ENCODE data around the gene APOL4. TPM values are rescaled to one million over a fixed set of nuclear protein-coding genes. Genes with fewer than 3 reads are reported as not detected.

Gene APOL4
- total RNA-seq, 2 donors from 2014 or later, result 0.52 to 18.1 TPM

DNA sequence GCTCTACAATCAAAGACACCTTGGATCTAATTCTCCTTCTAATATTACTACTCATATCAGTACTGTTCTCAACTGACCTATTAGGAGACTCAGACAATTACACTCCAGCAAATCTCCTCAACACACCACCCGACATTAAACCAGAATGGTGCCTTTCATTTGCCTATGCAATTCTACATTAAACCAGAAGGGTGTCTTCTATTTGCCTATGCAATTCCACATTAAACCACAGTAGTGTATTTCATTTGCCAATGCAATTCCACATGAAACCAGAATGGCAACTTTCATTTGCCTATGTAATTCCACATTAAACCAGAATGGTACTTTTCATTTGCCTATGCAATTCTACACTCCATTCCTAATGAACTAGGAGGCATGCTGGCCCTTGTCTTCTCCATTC, 25.7 kb downstream of the APOL4 start:
- intact Hi-C loops (cut with DNase I), result no loop called here
- no peaks in the 10 kb centered on the region for H3K27me3 ChIP-seq
- H3K4me1 ChIP-seq, result no peaks in the 10 kb centered on the region
- TF ChIP-seq POLR2A (IDR thresholded peaks at IDR 0.05) (no peak), CTCF (IDR thresholded peaks at IDR 0.05) (no peak)
- no peak overlapping the region for H3K4me3 ChIP-seq
- DNase-seq, result no peak
- no peak overlapping the region for H3K27ac ChIP-seq
- 50 to 96% methylated on average over 1 of the region's 1 CpG for WGBS, 2 donors
- no peaks in the 10 kb centered on the region for H3K9me3 ChIP-seq
- no peak for ATAC-seq
- H3K36me3 ChIP-seq (replicated peaks in 1 of 2; ENCODE audit: insufficient read depth in 1 of 2, low read depth in 2 of 2), result no peaks in the 10 kb centered on the region

DNA sequence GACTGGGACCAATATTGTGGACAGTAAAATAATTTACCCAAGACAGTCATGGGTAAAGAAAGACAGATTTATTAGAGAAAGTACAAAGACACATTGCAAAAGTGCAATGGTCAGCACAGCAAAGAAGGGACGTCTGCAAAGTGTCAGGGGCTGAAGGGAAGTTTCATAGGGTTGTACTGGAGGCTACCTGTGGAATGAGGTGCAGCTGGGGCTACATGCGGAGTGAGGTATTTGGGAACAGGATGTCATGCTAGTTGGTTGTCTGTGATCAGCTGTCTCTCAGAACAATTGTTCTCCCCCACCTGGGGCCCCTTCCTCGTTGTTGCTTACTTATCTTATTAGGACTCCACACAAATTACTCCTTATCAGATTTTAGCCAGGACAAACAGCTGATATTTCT, 29.7 kb downstream of the APOL4 start:
- ATAC-seq (no peak), DNase-seq (no peak)
- no peak overlapping the region for H3K4me3 ChIP-seq
- TF ChIP-seq CTCF (IDR thresholded peaks at IDR 0.05) (no peak), POLR2A (IDR thresholded peaks at IDR 0.05) (no peak)
- H3K27me3 ChIP-seq, result no peaks in the 10 kb centered on the region
- intact Hi-C loops (cut with DNase I), result no loop called here
- no peaks in the 10 kb centered on the region for H3K9me3 ChIP-seq
- H3K4me1 ChIP-seq, result no peaks in the 10 kb centered on the region
- no peak overlapping the region for H3K27ac ChIP-seq
- 33 to 41% methylated on average over 3 of the region's 3 CpGs for WGBS, 2 donors
- H3K36me3 ChIP-seq (replicated peaks in 1 of 2; ENCODE audit: insufficient read depth in 1 of 2, low read depth in 2 of 2), result no peaks in the 10 kb centered on the region

GRCh38 chr22:36166518-36167220, 34.9 kb downstream of the APOL4 start:
- WGBS, 2 donors, result 77 to 81% methylated on average over 10 of the region's 10 CpGs
- no peaks in the 10 kb centered on the region for H3K27me3 ChIP-seq
- DNase-seq (no peak), ATAC-seq (no peak)
- intact Hi-C loops (cut with DNase I), result no loop called here
- H3K4me1 ChIP-seq, result peaks cover 8% of the 10 kb centered on the region
- no peaks in the 10 kb centered on the region for H3K9me3 ChIP-seq
- H3K4me3 ChIP-seq, result no peak overlapping the region
- H3K36me3 ChIP-seq (replicated peaks in 1 of 2; ENCODE audit: insufficient read depth in 1 of 2, low read depth in 2 of 2), result no peaks in the 10 kb centered on the region
- H3K27ac ChIP-seq, result no peak overlapping the region
- TF ChIP-seq CTCF (IDR thresholded peaks at IDR 0.05) (no peak), POLR2A (IDR thresholded peaks at IDR 0.05) (no peak)

DNA sequence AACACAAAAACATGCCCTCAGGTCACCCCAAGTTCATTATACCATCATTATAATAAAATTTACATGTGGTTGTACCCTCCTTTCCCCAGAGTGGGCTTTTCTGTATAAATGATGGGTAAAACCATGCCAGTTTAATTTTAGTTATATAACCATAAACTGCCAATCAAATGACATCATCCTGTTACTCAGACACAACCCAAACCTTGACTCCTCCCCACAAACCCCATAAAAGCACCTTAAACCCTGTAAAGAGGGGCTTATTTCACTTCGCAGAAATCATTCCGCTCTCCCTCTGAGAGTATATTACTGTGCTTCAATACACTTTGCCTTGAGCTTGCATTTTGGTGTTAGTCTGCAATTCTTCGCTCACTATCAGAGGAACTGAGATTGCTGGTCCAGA, 35.5 kb downstream of the APOL4 start:
- ATAC-seq (no peak), DNase-seq (no peak)
- Histone ChIP-seq H3K27ac (no peak overlapping the region), H3K27me3 (no peaks in the 10 kb centered on the region), H3K4me1 (peaks cover 8% of the 10 kb centered on the region), H3K36me3 (replicated peaks in 1 of 2; ENCODE audit: insufficient read depth in 1 of 2, low read depth in 2 of 2) (no peaks in the 10 kb centered on the region), H3K4me3 (no peak overlapping the region), H3K9me3 (no peaks in the 10 kb centered on the region)
- no peak for TF ChIP-seq POLR2A (IDR thresholded peaks at IDR 0.05)
- TF ChIP-seq CTCF (IDR thresholded peaks at IDR 0.05), result no peak
- intact Hi-C loops (cut with DNase I), result no loop called here
- WGBS, 2 donors, result 94 to 97% methylated on average over 3 of the region's 3 CpGs

GRCh38 chr22:36165141-36165540, 36.5 kb downstream of the APOL4 start:
- DNase-seq (no peak), ATAC-seq (peak; percentile 59)
- Histone ChIP-seq H3K27ac (peak overlapping the region in 3 of 4 donors; percentile 23 to 63 (median 28)), H3K36me3 (replicated peaks in 1 of 2; ENCODE audit: insufficient read depth in 1 of 2, low read depth in 2 of 2) (no peaks in the 10 kb centered on the region), H3K4me3 (no peak overlapping the region), H3K27me3 (no peaks in the 10 kb centered on the region), H3K4me1 (peaks cover 8% of the 10 kb centered on the region), H3K9me3 (no peaks in the 10 kb centered on the region)
- 49 to 57% methylated on average over 2 of the region's 2 CpGs for WGBS, 2 donors
- TF ChIP-seq CTCF (IDR thresholded peaks at IDR 0.05), result no peak
- no peak for TF ChIP-seq POLR2A (IDR thresholded peaks at IDR 0.05)
- intact Hi-C loops (cut with DNase I), result no loop called here
